ENCODE results near the gene MMD.

- TF ChIP-seq POLR2A (IDR thresholded peaks at IDR 0.05) (no peak), CTCF (IDR thresholded peaks at IDR 0.05) (no peak)
These were observed 52.9 kb downstream of the MMD start for GRCh38 chr17:55368706-55369105.

All from heart left ventricle (tissue), 13 donors.